Prostate gland (tissue), 2 donors: ENCODE measurements around the gene MGAT4A. TPM values are rescaled to one million over a fixed set of nuclear protein-coding genes. Genes with fewer than 3 reads are reported as not detected.

Source experiments
- DNase-seq: peaks from one replicate; pipeline ENCODE4 v3.0.0-alpha.2; 2019; ENCODE audit warnings: low spot score
- H3K27ac ChIP-seq, 2 donors: fragments of 200-600 bp; sonication (generic); 2 replicates each; pipeline ENCODE4 v1.5.1; 2017 to 2019
- H3K27me3 ChIP-seq: fragments of 200-600 bp; sonication (generic); replicated peaks from 2 replicates; pipeline ENCODE4 v1.5.1; 2019; ENCODE audit not compliant: insufficient read depth
- H3K36me3 ChIP-seq, 2 donors: fragments of 200-600 bp; sonication (generic); 1 replicate in 1 of 2; 2 replicates in 1 of 2; pipeline versions ENCODE4 v1.5.1 to v1.8.1; 2017 to 2019
- H3K4me1 ChIP-seq: fragments of 200-600 bp; sonication (generic); replicated peaks from 2 replicates; pipeline ENCODE4 v1.5.1; 2019
- H3K4me3 ChIP-seq, 2 donors: fragments of 200-600 bp; sonication (generic); 2 replicates each; pipeline ENCODE4 v1.5.1; 2017 to 2019
- H3K9me3 ChIP-seq: fragments of 200-600 bp; sonication (generic); 2 replicates; pipeline ENCODE4 v1.5.1; 2017
- CTCF ChIP-seq, 4 experiments: fragments of 200-600 bp in 2 of 4; fragments of 450-650 bp in 2 of 4; sonication (generic) in 2 of 4; IDR thresholded peaks; 1 replicate in 3 of 4; 2 replicates in 1 of 4; pipeline ENCODE4 v1.5.1; 2016 to 2019; ENCODE audit warnings: antibody characterized with exemption in 4 of 4, mild to moderate bottlenecking in 2 of 4, moderate library complexity in 2 of 4
- POLR2A ChIP-seq: fragments of 450-650 bp; IDR thresholded peaks from one replicate; pipeline ENCODE4 v1.6.1; 2016; ENCODE audit warnings: antibody characterized with exemption, mild to moderate bottlenecking
- POLR2AphosphoS5 ChIP-seq: sonication (generic); formaldehyde crosslinking; IDR thresholded peaks from one replicate; pipeline ENCODE4 v1.6.1; 2017; ENCODE audit warnings: antibody characterized with exemption
- WGBS: methylation state at CpG from one replicate; pipeline ENCODE4 v1.1.5; 2018; 5-methylcytosine and 5-hydroxymethylcytosine counted together
- intact Hi-C: fragments of 100-400 bp; cut with DNase I; formaldehyde crosslinking; loops from one replicate; pipeline ENCODE4 v1.14.2; 2022
- total RNA-seq, 2 donors: library from RNA; depleted of rRNA; stranded (reverse); fragments of >200 nt; gene quantifications; one replicate each; pipeline ENCODE4 v1.1.0, GENCODE V29; 2016

MGAT4A gene
- total RNA-seq, 2 donors from 2014 or later, result 14.0 to 20.4 TPM

DNA sequence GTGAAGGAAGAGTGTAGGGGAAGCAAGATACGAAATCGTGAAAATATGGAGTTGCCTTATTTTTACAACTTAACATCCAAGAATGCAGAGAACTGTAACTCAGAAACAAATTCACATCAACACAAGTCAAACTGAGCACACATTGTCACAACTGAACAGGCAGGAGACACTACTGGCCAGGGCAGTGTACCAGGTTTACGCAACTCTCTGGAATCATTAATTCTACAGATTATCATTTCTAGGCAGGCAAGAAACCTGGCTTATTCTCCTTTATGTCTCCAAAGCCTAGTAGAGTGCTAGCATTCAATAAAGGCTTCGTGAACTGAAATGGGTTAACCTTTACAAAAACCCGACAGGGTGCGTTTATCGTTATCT is 123.2 kb downstream of the MGAT4A start:
- no peak for DNase-seq
- peak overlapping the region; percentile 94 to 98 for H3K4me3 ChIP-seq
- H3K4me1 ChIP-seq, result peaks cover 13% of the 10 kb centered on the region
- no peaks in the 10 kb centered on the region for H3K36me3 ChIP-seq
- TF ChIP-seq CTCF (IDR thresholded peaks at IDR 0.05), result no peak
- no peak for TF ChIP-seq POLR2A
- no peak for TF ChIP-seq POLR2AphosphoS5
- 3% methylated on average over 7 of the region's 7 CpGs for WGBS
- intact Hi-C loops, result loop anchor here (5.0 kb wide), 1 partner anchor 125 kb away; the partner anchor contains the start of gene MGAT4A
- no peaks in the 10 kb centered on the region for H3K27me3 ChIP-seq
- H3K9me3 ChIP-seq, result no peaks in the 10 kb centered on the region
- peak overlapping the region; percentile 93 to 95 for H3K27ac ChIP-seq

DNA sequence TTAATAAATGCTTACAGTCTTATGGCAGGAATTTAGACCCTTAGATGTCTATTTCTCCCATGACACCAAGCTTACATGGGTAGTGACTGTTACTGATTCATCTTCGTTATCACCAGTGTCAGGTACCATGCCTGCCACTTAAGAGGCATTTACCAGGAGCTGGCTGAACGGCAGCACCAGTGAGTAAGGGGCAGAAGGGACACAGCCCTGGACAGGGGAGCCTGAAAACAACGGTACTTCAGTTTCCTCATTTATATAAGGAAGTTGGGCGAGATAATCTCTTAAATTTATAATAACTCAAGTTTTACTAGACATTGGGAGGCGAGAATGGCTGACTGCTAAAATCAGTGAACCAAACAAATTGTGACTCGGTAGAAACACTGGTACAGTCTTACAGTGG is 123.8 kb downstream of the MGAT4A start:
- 47% methylated on average over 6 of the region's 6 CpGs for WGBS
- no peak for TF ChIP-seq POLR2AphosphoS5
- no peak for TF ChIP-seq CTCF (IDR thresholded peaks at IDR 0.05)
- TF ChIP-seq POLR2A, result no peak
- intact Hi-C loops, result loop anchor here (5.0 kb wide), 1 partner anchor 125 kb away; the partner anchor contains the start of gene MGAT4A
- H3K4me1 ChIP-seq, result peaks cover 13% of the 10 kb centered on the region
- no peaks in the 10 kb centered on the region for H3K36me3 ChIP-seq
- H3K27ac ChIP-seq, result no peak overlapping the region
- no peaks in the 10 kb centered on the region for H3K9me3 ChIP-seq
- no peak for DNase-seq
- no peaks in the 10 kb centered on the region for H3K27me3 ChIP-seq
- peak overlapping the region; percentile 94 to 98 for H3K4me3 ChIP-seq

DNA sequence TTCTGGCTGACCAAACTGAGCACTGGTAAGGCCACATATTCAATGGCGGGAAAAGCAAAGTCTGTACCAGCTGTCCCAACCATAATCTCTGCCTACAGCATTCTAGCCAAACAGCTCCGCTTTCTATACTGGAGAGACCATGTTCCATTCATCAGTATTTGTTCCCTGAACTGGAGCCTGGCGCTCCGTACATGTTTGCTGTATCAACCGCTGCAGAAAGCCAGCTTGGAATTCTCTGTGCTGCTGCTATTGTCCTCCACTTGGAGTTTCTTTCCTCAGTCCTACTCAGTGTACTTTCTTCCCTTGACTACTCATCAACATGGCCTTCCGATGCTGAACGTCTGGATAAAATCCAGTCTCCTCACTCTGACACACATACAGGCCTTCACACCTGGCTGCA is 124.5 kb downstream of the MGAT4A start:
- DNase-seq, result no peak
- 82% methylated on average over 7 of the region's 7 CpGs for WGBS
- H3K27ac ChIP-seq, result no peak overlapping the region
- no peak overlapping the region for H3K4me3 ChIP-seq
- no peaks in the 10 kb centered on the region for H3K9me3 ChIP-seq
- peaks cover 13% of the 10 kb centered on the region for H3K4me1 ChIP-seq
- no peak for TF ChIP-seq POLR2AphosphoS5
- TF ChIP-seq POLR2A, result no peak
- no peak for TF ChIP-seq CTCF (IDR thresholded peaks at IDR 0.05)
- no peaks in the 10 kb centered on the region for H3K27me3 ChIP-seq
- intact Hi-C loops, result loop anchor here (5.0 kb wide), 1 partner anchor 126 kb away; the partner anchor contains the start of gene MGAT4A
- no peaks in the 10 kb centered on the region for H3K36me3 ChIP-seq

DNA sequence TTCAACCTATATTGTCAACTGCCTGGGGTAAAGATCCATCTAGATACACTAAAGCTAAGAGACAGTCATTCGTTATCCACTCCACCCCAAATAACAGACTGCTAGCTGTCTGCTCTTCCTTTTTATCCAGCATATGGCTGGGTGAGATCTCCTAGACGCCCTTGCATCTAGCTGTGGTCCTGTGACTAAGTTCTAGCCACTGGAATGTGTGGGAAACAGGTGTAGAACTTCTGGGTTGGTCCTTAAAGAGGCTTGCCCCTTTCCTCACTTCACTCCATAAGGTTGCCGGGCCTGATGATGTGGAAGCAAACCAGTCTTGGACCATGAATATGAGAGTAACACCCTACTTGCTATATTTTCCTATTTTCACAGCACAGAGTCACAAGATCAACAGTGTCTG is 125.9 kb downstream of the MGAT4A start:
- no peak for TF ChIP-seq POLR2AphosphoS5
- TF ChIP-seq POLR2A, result no peak
- TF ChIP-seq CTCF (IDR thresholded peaks at IDR 0.05), result no peak
- Histone ChIP-seq H3K4me3 (no peak overlapping the region), H3K27me3 (no peaks in the 10 kb centered on the region), H3K4me1 (peaks cover 6% of the 10 kb centered on the region), H3K36me3 (no peaks in the 10 kb centered on the region), H3K9me3 (no peaks in the 10 kb centered on the region), H3K27ac (no peak overlapping the region)
- 78% methylated on average over 3 of the region's 3 CpGs for WGBS
- intact Hi-C loops, result loop anchor here (5.0 kb wide), 1 partner anchor 127 kb away; the partner anchor contains the start of gene MGAT4A
- DNase-seq, result no peak

- H3K4me3 ChIP-seq, result no peak overlapping the region
- no peaks in the 10 kb centered on the region for H3K36me3 ChIP-seq
- no peak overlapping the region for H3K27ac ChIP-seq
- no peak for TF ChIP-seq CTCF (IDR thresholded peaks at IDR 0.05)
- TF ChIP-seq POLR2A, result no peak
- no peak for TF ChIP-seq POLR2AphosphoS5
- H3K4me1 ChIP-seq, result peaks cover 6% of the 10 kb centered on the region
- H3K9me3 ChIP-seq, result no peaks in the 10 kb centered on the region
- intact Hi-C loops, result no loop called here
- DNase-seq, result no peak
- WGBS, result 73% methylated on average over 2 of the region's 2 CpGs
- H3K27me3 ChIP-seq, result no peaks in the 10 kb centered on the region
Observed at GRCh38 chr2:98604547-98604946, 126.4 kb downstream of the MGAT4A start.
